Neural progenitor cell (in vitro differentiated cells): ENCODE measurements around the gene RNF187.

Experiments
- EZH2 ChIP-seq: fragments of 200-600 bp; sonication (generic); IDR thresholded peaks from 2 replicates; pipeline ENCODE4 v1.6.1; 2017; ENCODE audit warnings: antibody characterized with exemption, mild to moderate bottlenecking, moderate library complexity
- EZH2phosphoT487 ChIP-seq: fragments of 200-600 bp; sonication (generic); IDR thresholded peaks from 2 replicates; pipeline ENCODE4 v1.6.1; 2017; ENCODE audit warnings: antibody characterized with exemption
- TF ChIP-seq, protein P1 (sequence below): fragments of 200-600 bp; sonication (generic); IDR thresholded peaks from 2 replicates; pipeline ENCODE4 v1.5.1; 2017; ENCODE audit warnings: antibody characterized with exemption, mild to moderate bottlenecking

- TF ChIP-seq, protein P1, sequence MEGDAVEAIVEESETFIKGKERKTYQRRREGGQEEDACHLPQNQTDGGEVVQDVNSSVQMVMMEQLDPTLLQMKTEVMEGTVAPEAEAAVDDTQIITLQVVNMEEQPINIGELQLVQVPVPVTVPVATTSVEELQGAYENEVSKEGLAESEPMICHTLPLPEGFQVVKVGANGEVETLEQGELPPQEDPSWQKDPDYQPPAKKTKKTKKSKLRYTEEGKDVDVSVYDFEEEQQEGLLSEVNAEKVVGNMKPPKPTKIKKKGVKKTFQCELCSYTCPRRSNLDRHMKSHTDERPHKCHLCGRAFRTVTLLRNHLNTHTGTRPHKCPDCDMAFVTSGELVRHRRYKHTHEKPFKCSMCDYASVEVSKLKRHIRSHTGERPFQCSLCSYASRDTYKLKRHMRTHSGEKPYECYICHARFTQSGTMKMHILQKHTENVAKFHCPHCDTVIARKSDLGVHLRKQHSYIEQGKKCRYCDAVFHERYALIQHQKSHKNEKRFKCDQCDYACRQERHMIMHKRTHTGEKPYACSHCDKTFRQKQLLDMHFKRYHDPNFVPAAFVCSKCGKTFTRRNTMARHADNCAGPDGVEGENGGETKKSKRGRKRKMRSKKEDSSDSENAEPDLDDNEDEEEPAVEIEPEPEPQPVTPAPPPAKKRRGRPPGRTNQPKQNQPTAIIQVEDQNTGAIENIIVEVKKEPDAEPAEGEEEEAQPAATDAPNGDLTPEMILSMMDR, result no peak
- TF ChIP-seq EZH2 (no peak), EZH2phosphoT487 (no peak)
Measured at GRCh38 chr1:228478326-228478725, 8.9 kb upstream of the RNF187 start.
